ENCODE results near the gene DHX9.

Gene DHX9

GRCh38 chr1:182795563-182796228 lies 43.5 kb upstream of the DHX9 start:
- WGBS (ENCODE audit: extremely low coverage, insufficient coverage, insufficient read length), result no CpG with 5 or more reads among the region's 8 CpGs
- Histone ChIP-seq H3K9me3 (ENCODE audit: insufficient read depth, low read depth, low read length) (no peaks in the 10 kb centered on the region), H3K18ac (ENCODE audit: low read length) (no peak overlapping the region)

GRCh38 chr1:182802006-182802803 lies 36.9 kb upstream of the DHX9 start:
- no peak overlapping the region for H3K27ac ChIP-seq (ENCODE audit: low read depth, low read length)
- H3K18ac ChIP-seq (ENCODE audit: low read length), result no peak overlapping the region
- H2BK5ac ChIP-seq (ENCODE audit: low read depth, low read length, poor library complexity), result no peak overlapping the region
- no peaks in the 10 kb centered on the region for H3K9me3 ChIP-seq (ENCODE audit: insufficient read depth, low read depth, low read length)
- H3K79me2 ChIP-seq (ENCODE audit: control insufficient read depth, insufficient read depth, low read length, poor library complexity), result no peaks in the 10 kb centered on the region
- no peak overlapping the region for H4K91ac ChIP-seq (ENCODE audit: low read depth, low read length)
- H3K4me2 ChIP-seq (ENCODE audit: low read length), result no peak overlapping the region
- H3K27me3 ChIP-seq (ENCODE audit: insufficient read depth, low read length), result no peaks in the 10 kb centered on the region
- no peaks in the 10 kb centered on the region for H3K4me1 ChIP-seq (ENCODE audit: control insufficient read depth in 1 of 2, insufficient read depth in 2 of 2, low read length in 2 of 2)
- H3K4ac ChIP-seq (ENCODE audit: low read depth, low read length), result no peak overlapping the region
- H3K79me1 ChIP-seq (ENCODE audit: low read length), result no peaks in the 10 kb centered on the region
- H3K4me3 ChIP-seq (ENCODE audit: low read depth, low read length), result no peak overlapping the region
- no peak overlapping the region for H3K23ac ChIP-seq (ENCODE audit: low read length)
- no peak overlapping the region for H4K8ac ChIP-seq (ENCODE audit: low read depth, low read length)
- H4K12ac ChIP-seq (ENCODE audit: low read depth, low read length), result no peak overlapping the region
- H2AFZ ChIP-seq (ENCODE audit: insufficient read depth, low read length, poor library complexity), result no peak overlapping the region
- no peak overlapping the region for H2AK5ac ChIP-seq (ENCODE audit: low read length)
- no peak overlapping the region for H2BK12ac ChIP-seq (ENCODE audit: low read length)
- H3K36me3 ChIP-seq (ENCODE audit: control insufficient read depth in 1 of 2, insufficient read depth in 2 of 2, low read length in 2 of 2), result no peaks in the 10 kb centered on the region
- H2BK120ac ChIP-seq (ENCODE audit: insufficient read depth, low read length, poor library complexity), result no peak overlapping the region
- DNase-seq, result peak in 1 of 2 donors; percentile 18
- no peak overlapping the region for H3K9ac ChIP-seq (ENCODE audit: low read length)
- no CpG with 5 or more reads among the region's 4 CpGs for WGBS (ENCODE audit: extremely low coverage, insufficient coverage, insufficient read length)
- H3K14ac ChIP-seq (ENCODE audit: low read length), result no peak overlapping the region

More at GRCh38 chr1:182795563-182796228, 43.5 kb upstream of the DHX9 start:
- DNase-seq, result peak in 1 of 2 donors; percentile 43
- no peak overlapping the region for H3K4ac ChIP-seq (ENCODE audit: low read depth, low read length)
- no peaks in the 10 kb centered on the region for H3K27me3 ChIP-seq (ENCODE audit: insufficient read depth, low read length)
- no peak overlapping the region for H3K9ac ChIP-seq (ENCODE audit: low read length)
- no peak overlapping the region for H2BK5ac ChIP-seq (ENCODE audit: low read depth, low read length, poor library complexity)
- H3K23ac ChIP-seq (ENCODE audit: low read length), result no peak overlapping the region
- no peaks in the 10 kb centered on the region for H3K36me3 ChIP-seq (ENCODE audit: control insufficient read depth in 1 of 2, insufficient read depth in 2 of 2, low read length in 2 of 2)
- H4K91ac ChIP-seq (ENCODE audit: low read depth, low read length), result no peak overlapping the region
- H3K79me2 ChIP-seq (ENCODE audit: control insufficient read depth, insufficient read depth, low read length, poor library complexity), result no peaks in the 10 kb centered on the region
- H2AK5ac ChIP-seq (ENCODE audit: low read length), result no peak overlapping the region
- H3K79me1 ChIP-seq (ENCODE audit: low read length), result no peaks in the 10 kb centered on the region
- H3K4me3 ChIP-seq (ENCODE audit: low read depth, low read length), result no peak overlapping the region
- no peak overlapping the region for H3K14ac ChIP-seq (ENCODE audit: low read length)
- no peak overlapping the region for H2BK120ac ChIP-seq (ENCODE audit: insufficient read depth, low read length, poor library complexity)
- no peak overlapping the region for H2BK12ac ChIP-seq (ENCODE audit: low read length)
- H3K4me2 ChIP-seq (ENCODE audit: low read length), result no peak overlapping the region
- H2AFZ ChIP-seq (ENCODE audit: insufficient read depth, low read length, poor library complexity), result no peak overlapping the region
- no peaks in the 10 kb centered on the region for H3K4me1 ChIP-seq (ENCODE audit: control insufficient read depth in 1 of 2, insufficient read depth in 2 of 2, low read length in 2 of 2)
- no peak overlapping the region for H3K27ac ChIP-seq (ENCODE audit: low read depth, low read length)
- H4K8ac ChIP-seq (ENCODE audit: low read depth, low read length), result no peak overlapping the region
- H4K12ac ChIP-seq (ENCODE audit: low read depth, low read length), result no peak overlapping the region

GRCh38 chr1:182803846-182804245 lies 35.3 kb upstream of the DHX9 start:
- Histone ChIP-seq H3K14ac (ENCODE audit: low read length) (no peak overlapping the region), H2BK120ac (ENCODE audit: insufficient read depth, low read length, poor library complexity) (no peak overlapping the region), H2BK5ac (ENCODE audit: low read depth, low read length, poor library complexity) (no peak overlapping the region), H3K4me1 (ENCODE audit: control insufficient read depth in 1 of 2, insufficient read depth in 2 of 2, low read length in 2 of 2) (no peaks in the 10 kb centered on the region), H3K36me3 (ENCODE audit: control insufficient read depth in 1 of 2, insufficient read depth in 2 of 2, low read length in 2 of 2) (no peaks in the 10 kb centered on the region), H2AFZ (ENCODE audit: insufficient read depth, low read length, poor library complexity) (no peak overlapping the region), H2BK12ac (ENCODE audit: low read length) (no peak overlapping the region), H3K4me3 (ENCODE audit: low read depth, low read length) (no peak overlapping the region), H3K9ac (ENCODE audit: low read length) (no peak overlapping the region), H2AK5ac (ENCODE audit: low read length) (no peak overlapping the region), H3K23ac (ENCODE audit: low read length) (no peak overlapping the region), H3K4ac (ENCODE audit: low read depth, low read length) (no peak overlapping the region), H3K79me1 (ENCODE audit: low read length) (no peaks in the 10 kb centered on the region), H3K18ac (ENCODE audit: low read length) (no peak overlapping the region), H3K27ac (ENCODE audit: low read depth, low read length) (no peak overlapping the region), H3K79me2 (ENCODE audit: control insufficient read depth, insufficient read depth, low read length, poor library complexity) (no peaks in the 10 kb centered on the region), H3K27me3 (ENCODE audit: insufficient read depth, low read length) (no peaks in the 10 kb centered on the region), H4K8ac (ENCODE audit: low read depth, low read length) (no peak overlapping the region), H3K9me3 (ENCODE audit: insufficient read depth, low read depth, low read length) (no peaks in the 10 kb centered on the region), H3K4me2 (ENCODE audit: low read length) (no peak overlapping the region), H4K91ac (ENCODE audit: low read depth, low read length) (no peak overlapping the region), H4K12ac (ENCODE audit: low read depth, low read length) (no peak overlapping the region)
- WGBS (ENCODE audit: extremely low coverage, insufficient coverage, insufficient read length), result no CpG with 5 or more reads among the region's 1 CpG
- DNase-seq, result no peak

GRCh38 chr1:182806015-182806678 lies 33.0 kb upstream of the DHX9 start:
- Histone ChIP-seq H2AFZ (ENCODE audit: insufficient read depth, low read length, poor library complexity) (no peak overlapping the region), H3K9me3 (ENCODE audit: insufficient read depth, low read depth, low read length) (no peaks in the 10 kb centered on the region), H3K14ac (ENCODE audit: low read length) (no peak overlapping the region), H3K18ac (ENCODE audit: low read length) (no peak overlapping the region), H3K4me3 (ENCODE audit: low read depth, low read length) (no peak overlapping the region), H4K12ac (ENCODE audit: low read depth, low read length) (no peak overlapping the region), H3K4ac (ENCODE audit: low read depth, low read length) (no peak overlapping the region), H3K79me2 (ENCODE audit: control insufficient read depth, insufficient read depth, low read length, poor library complexity) (no peaks in the 10 kb centered on the region), H4K91ac (ENCODE audit: low read depth, low read length) (no peak overlapping the region), H3K4me1 (ENCODE audit: control insufficient read depth in 1 of 2, insufficient read depth in 2 of 2, low read length in 2 of 2) (no peaks in the 10 kb centered on the region), H2BK5ac (ENCODE audit: low read depth, low read length, poor library complexity) (no peak overlapping the region), H2BK12ac (ENCODE audit: low read length) (no peak overlapping the region), H3K79me1 (ENCODE audit: low read length) (no peaks in the 10 kb centered on the region), H3K4me2 (ENCODE audit: low read length) (no peak overlapping the region), H3K23ac (ENCODE audit: low read length) (no peak overlapping the region), H3K27ac (ENCODE audit: low read depth, low read length) (no peak overlapping the region), H2BK120ac (ENCODE audit: insufficient read depth, low read length, poor library complexity) (no peak overlapping the region), H4K8ac (ENCODE audit: low read depth, low read length) (no peak overlapping the region), H3K27me3 (ENCODE audit: insufficient read depth, low read length) (no peaks in the 10 kb centered on the region), H2AK5ac (ENCODE audit: low read length) (no peak overlapping the region), H3K36me3 (ENCODE audit: control insufficient read depth in 1 of 2, insufficient read depth in 2 of 2, low read length in 2 of 2) (no peaks in the 10 kb centered on the region), H3K9ac (ENCODE audit: low read length) (no peak overlapping the region)
- no CpG with 5 or more reads among the region's 11 CpGs for WGBS (ENCODE audit: extremely low coverage, insufficient coverage, insufficient read length)
- DNase-seq, result no peak
